ENCODE data around the gene CERS3.

CERS3 gene

DNA sequence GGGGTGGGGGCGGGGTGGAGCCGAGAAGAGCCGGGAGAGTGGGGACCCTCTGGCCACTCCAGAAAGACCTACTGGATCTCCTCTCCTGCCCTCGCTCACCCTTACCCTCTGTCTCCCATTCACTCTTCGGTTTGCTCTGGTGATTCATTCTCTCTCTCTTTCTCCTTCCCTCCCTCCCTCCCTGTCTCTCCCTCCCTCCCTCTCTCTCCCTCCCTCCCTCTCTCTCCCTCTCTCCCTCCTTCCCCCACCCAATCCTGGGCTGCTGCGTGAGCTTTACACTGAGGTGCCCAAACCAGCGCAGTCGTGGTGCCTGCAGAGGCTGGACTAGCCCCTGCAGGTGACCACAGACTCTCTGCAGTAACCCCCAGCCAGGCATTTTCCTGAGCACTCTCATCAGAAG lies 154.8 kb downstream of the CERS3 start:
- WGBS (ENCODE audit: extremely low coverage, insufficient coverage, low lambda C conversion rate), result no CpG with 5 or more reads among the region's 8 CpGs

DNA sequence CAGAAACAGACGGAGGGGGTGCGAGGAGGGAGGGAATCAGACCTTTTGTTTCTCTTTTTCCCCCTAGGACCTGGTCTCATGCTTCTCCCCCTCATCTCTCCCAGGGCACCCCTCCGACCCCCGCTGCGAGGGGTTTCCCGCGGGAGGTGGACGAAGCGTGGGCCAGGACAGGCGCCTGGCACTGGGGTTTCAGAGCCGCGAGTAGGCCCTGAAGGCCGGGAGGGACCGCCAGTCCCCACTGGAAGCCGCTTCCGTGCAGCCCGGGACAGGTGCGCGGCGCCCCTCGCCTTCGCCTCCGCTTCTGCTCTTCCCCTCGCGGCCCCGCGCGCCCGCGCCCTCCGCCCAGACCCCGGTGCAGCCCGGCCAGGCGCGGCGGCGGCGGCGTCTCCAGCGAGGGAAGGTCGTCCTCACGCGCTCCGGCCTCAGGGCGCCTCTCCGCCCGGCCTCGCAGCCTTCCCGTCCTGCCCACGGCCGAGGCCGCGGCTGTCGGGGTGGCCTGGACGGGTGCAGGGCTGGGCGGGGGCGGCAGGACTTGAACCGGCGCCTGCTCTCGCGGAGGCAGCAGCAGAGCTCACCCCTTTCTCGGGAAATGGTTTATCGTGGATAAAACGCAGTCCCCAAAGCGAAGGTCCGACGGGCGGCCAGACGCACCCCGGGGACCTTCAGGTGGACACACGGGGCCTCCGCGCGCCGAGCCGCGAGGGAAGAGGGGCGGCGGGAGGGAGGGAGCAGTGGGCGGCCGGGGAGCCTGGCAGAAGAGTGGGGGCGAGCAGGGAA lies 155.4 kb downstream of the CERS3 start:
- H2BK5ac ChIP-seq (ENCODE audit: low read length), result no peak overlapping the region
- no peaks in the 10 kb centered on the region for H3K79me2 ChIP-seq (ENCODE audit: control insufficient read depth, insufficient read depth, low read length)
- H3K27me3 ChIP-seq (ENCODE audit: insufficient read depth, low read length, poor library complexity), result no peaks in the 10 kb centered on the region
- no peak overlapping the region for H3K23ac ChIP-seq (ENCODE audit: low read length)
- H3K79me1 ChIP-seq (ENCODE audit: low read length), result no peaks in the 10 kb centered on the region
- no CpG with 5 or more reads among the region's 82 CpGs for WGBS (ENCODE audit: extremely low coverage, insufficient coverage, low lambda C conversion rate)
- H3K4me3 ChIP-seq (ENCODE audit: low read length), result peak overlapping the region; percentile 57
- no peaks in the 10 kb centered on the region for H3K36me3 ChIP-seq (ENCODE audit: control insufficient read depth, insufficient read depth, low read length)
- H2BK120ac ChIP-seq (ENCODE audit: low read depth, low read length), result no peak overlapping the region
- H2AK5ac ChIP-seq (ENCODE audit: low read length), result no peak overlapping the region
- no peaks in the 10 kb centered on the region for H3K4me1 ChIP-seq (ENCODE audit: control insufficient read depth, low read depth, low read length)
- H3K9ac ChIP-seq (ENCODE audit: low read length), result peak overlapping the region; percentile 70
- no peak overlapping the region for H3K4ac ChIP-seq (ENCODE audit: low read depth, low read length)
- peak overlapping the region; percentile 83 for H3K56ac ChIP-seq (ENCODE audit: low read length)
- H3K4me2 ChIP-seq (ENCODE audit: low read length), result peak overlapping the region; percentile 52
- H3K27ac ChIP-seq (ENCODE audit: low read depth, low read length), result no peak overlapping the region
- H4K5ac ChIP-seq (ENCODE audit: low read length), result no peak overlapping the region
- H2BK15ac ChIP-seq (replicated peaks; ENCODE audit: low read depth), result no peak overlapping the region
- no peak overlapping the region for H4K8ac ChIP-seq (ENCODE audit: low read depth, low read length)
- DNase-seq, result peak; percentile 16
- peak overlapping the region; percentile 16 for H3K18ac ChIP-seq (ENCODE audit: low read length)

More for the DNA sequence above, 154.8 kb downstream of the CERS3 start:
- Histone ChIP-seq H3K9ac (ENCODE audit: low read length) (no peak overlapping the region), H3K56ac (ENCODE audit: low read length) (no peak overlapping the region), H3K27ac (ENCODE audit: low read depth, low read length) (no peak overlapping the region), H2BK15ac (replicated peaks; ENCODE audit: low read depth) (no peak overlapping the region), H3K27me3 (ENCODE audit: insufficient read depth, low read length, poor library complexity) (no peaks in the 10 kb centered on the region), H4K5ac (ENCODE audit: low read length) (no peak overlapping the region), H3K18ac (ENCODE audit: low read length) (peak overlapping the region; percentile 16), H2AK5ac (ENCODE audit: low read length) (no peak overlapping the region), H3K79me2 (ENCODE audit: control insufficient read depth, insufficient read depth, low read length) (no peaks in the 10 kb centered on the region), H4K8ac (ENCODE audit: low read depth, low read length) (no peak overlapping the region), H3K4me1 (ENCODE audit: control insufficient read depth, low read depth, low read length) (no peaks in the 10 kb centered on the region), H3K4me3 (ENCODE audit: low read length) (no peak overlapping the region), H3K23ac (ENCODE audit: low read length) (no peak overlapping the region), H3K4ac (ENCODE audit: low read depth, low read length) (no peak overlapping the region), H3K79me1 (ENCODE audit: low read length) (no peaks in the 10 kb centered on the region), H3K36me3 (ENCODE audit: control insufficient read depth, insufficient read depth, low read length) (no peaks in the 10 kb centered on the region), H2BK120ac (ENCODE audit: low read depth, low read length) (no peak overlapping the region), H2BK5ac (ENCODE audit: low read length) (no peak overlapping the region), H3K4me2 (ENCODE audit: low read length) (no peak overlapping the region)
- peak; percentile 65 for DNase-seq

DNA sequence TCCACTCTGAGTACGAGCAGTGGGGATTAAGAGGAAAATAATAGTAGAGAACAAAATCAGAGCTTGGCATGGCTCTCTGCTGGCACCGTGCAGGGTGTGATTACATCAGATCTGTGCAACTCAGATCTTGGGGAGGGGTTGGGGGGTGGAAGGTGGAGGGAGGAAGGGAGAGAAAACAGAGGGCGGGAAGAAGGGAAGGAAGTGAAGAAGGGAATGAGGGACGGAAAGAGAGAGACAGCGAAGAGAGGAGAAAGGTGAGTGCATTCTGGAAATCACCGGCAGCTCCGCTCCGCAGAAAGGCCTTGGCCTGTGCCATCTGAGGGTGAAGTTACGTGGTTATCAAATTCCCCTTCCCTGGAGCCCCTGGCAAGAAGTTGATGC lies 156.0 kb downstream of the CERS3 start:
- no CpG with 5 or more reads among the region's 9 CpGs for WGBS (ENCODE audit: extremely low coverage, insufficient coverage, low lambda C conversion rate)
- no peak overlapping the region for H2BK5ac ChIP-seq (ENCODE audit: low read length)
- no peak overlapping the region for H4K8ac ChIP-seq (ENCODE audit: low read depth, low read length)
- H3K4me2 ChIP-seq (ENCODE audit: low read length), result peak overlapping the region; percentile 52
- no peaks in the 10 kb centered on the region for H3K79me1 ChIP-seq (ENCODE audit: low read length)
- peak overlapping the region; percentile 83 for H3K56ac ChIP-seq (ENCODE audit: low read length)
- H2AK5ac ChIP-seq (ENCODE audit: low read length), result no peak overlapping the region
- H2BK120ac ChIP-seq (ENCODE audit: low read depth, low read length), result no peak overlapping the region
- H3K9ac ChIP-seq (ENCODE audit: low read length), result peak overlapping the region; percentile 70
- H3K4me3 ChIP-seq (ENCODE audit: low read length), result peak overlapping the region; percentile 57
- H3K36me3 ChIP-seq (ENCODE audit: control insufficient read depth, insufficient read depth, low read length), result no peaks in the 10 kb centered on the region
- H3K4ac ChIP-seq (ENCODE audit: low read depth, low read length), result no peak overlapping the region
- no peak overlapping the region for H4K5ac ChIP-seq (ENCODE audit: low read length)
- no peak overlapping the region for H2BK15ac ChIP-seq (replicated peaks; ENCODE audit: low read depth)
- H3K4me1 ChIP-seq (ENCODE audit: control insufficient read depth, low read depth, low read length), result no peaks in the 10 kb centered on the region
- no peak overlapping the region for H3K23ac ChIP-seq (ENCODE audit: low read length)
- no peaks in the 10 kb centered on the region for H3K79me2 ChIP-seq (ENCODE audit: control insufficient read depth, insufficient read depth, low read length)
- no peak overlapping the region for H3K18ac ChIP-seq (ENCODE audit: low read length)
- H3K27me3 ChIP-seq (ENCODE audit: insufficient read depth, low read length, poor library complexity), result no peaks in the 10 kb centered on the region
- DNase-seq, result peak; percentile 19
- H3K27ac ChIP-seq (ENCODE audit: low read depth, low read length), result no peak overlapping the region

DNA sequence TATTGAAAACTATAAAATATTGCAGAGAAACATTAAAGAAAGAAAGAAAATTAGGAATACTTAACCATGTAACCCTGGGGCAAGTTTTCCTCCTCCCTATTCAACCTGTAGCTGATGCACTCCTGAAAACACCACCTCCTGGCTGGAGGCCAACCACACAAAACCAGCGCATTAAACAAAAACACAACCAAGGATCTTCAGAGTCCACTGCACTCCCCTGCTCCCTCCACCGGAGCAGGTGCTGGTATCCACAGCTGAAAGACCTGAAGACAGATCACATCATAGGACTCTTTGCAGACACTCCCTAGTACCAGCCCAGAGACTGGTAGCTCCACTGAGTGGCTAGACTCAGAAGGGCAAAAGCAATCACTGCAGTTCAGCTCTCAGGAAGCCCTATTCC lies 173.4 kb downstream of the CERS3 start:
- no peaks in the 10 kb centered on the region for H3K27me3 ChIP-seq (ENCODE audit: insufficient read depth, low read length, poor library complexity)
- H3K23ac ChIP-seq (ENCODE audit: low read length), result no peak overlapping the region
- no peak overlapping the region for H2BK120ac ChIP-seq (ENCODE audit: low read depth, low read length)
- H3K4me1 ChIP-seq (ENCODE audit: control insufficient read depth, low read depth, low read length), result no peaks in the 10 kb centered on the region
- H3K4ac ChIP-seq (ENCODE audit: low read depth, low read length), result no peak overlapping the region
- no peak for DNase-seq
- H3K4me2 ChIP-seq (ENCODE audit: low read length), result no peak overlapping the region
- no peaks in the 10 kb centered on the region for H3K79me2 ChIP-seq (ENCODE audit: control insufficient read depth, insufficient read depth, low read length)
- no peak overlapping the region for H4K8ac ChIP-seq (ENCODE audit: low read depth, low read length)
- H3K27ac ChIP-seq (ENCODE audit: low read depth, low read length), result no peak overlapping the region
- no peak overlapping the region for H3K56ac ChIP-seq (ENCODE audit: low read length)
- no peak overlapping the region for H2AK5ac ChIP-seq (ENCODE audit: low read length)
- H3K36me3 ChIP-seq (ENCODE audit: control insufficient read depth, insufficient read depth, low read length), result no peaks in the 10 kb centered on the region
- no peak overlapping the region for H3K4me3 ChIP-seq (ENCODE audit: low read length)
- H2BK5ac ChIP-seq (ENCODE audit: low read length), result no peak overlapping the region
- no peak overlapping the region for H3K9ac ChIP-seq (ENCODE audit: low read length)
- H4K5ac ChIP-seq (ENCODE audit: low read length), result no peak overlapping the region
- no peak overlapping the region for H3K18ac ChIP-seq (ENCODE audit: low read length)
- H2BK15ac ChIP-seq (replicated peaks; ENCODE audit: low read depth), result no peak overlapping the region
- no CpG with 5 or more reads among the region's 2 CpGs for WGBS (ENCODE audit: extremely low coverage, insufficient coverage, low lambda C conversion rate)
- no peaks in the 10 kb centered on the region for H3K79me1 ChIP-seq (ENCODE audit: low read length)

DNA sequence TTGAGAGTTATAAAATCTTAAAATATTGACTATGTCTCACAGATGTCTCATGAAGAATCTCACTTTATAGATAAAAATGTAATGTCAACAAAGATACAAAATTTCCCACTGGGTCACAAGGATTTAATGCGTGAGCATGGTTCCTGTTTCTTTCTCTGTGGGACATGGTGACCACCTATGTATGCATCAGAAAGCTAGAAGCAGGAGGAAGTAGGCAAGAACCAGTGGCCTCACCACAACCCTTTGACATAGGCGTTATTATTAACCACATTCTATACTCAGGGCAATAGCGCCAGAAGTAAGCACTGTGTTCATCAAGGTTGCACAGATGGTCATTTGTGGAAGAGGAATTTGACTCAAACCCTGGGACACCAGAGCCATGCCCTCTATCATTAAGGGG lies 175.3 kb downstream of the CERS3 start:
- Histone ChIP-seq H3K79me1 (ENCODE audit: low read length) (no peaks in the 10 kb centered on the region), H3K79me2 (ENCODE audit: control insufficient read depth, insufficient read depth, low read length) (no peaks in the 10 kb centered on the region), H3K4ac (ENCODE audit: low read depth, low read length) (no peak overlapping the region), H3K27ac (ENCODE audit: low read depth, low read length) (no peak overlapping the region), H2BK15ac (replicated peaks; ENCODE audit: low read depth) (no peak overlapping the region), H3K23ac (ENCODE audit: low read length) (no peak overlapping the region), H3K56ac (ENCODE audit: low read length) (no peak overlapping the region), H2BK5ac (ENCODE audit: low read length) (no peak overlapping the region), H4K5ac (ENCODE audit: low read length) (no peak overlapping the region), H4K8ac (ENCODE audit: low read depth, low read length) (no peak overlapping the region), H3K4me1 (ENCODE audit: control insufficient read depth, low read depth, low read length) (no peaks in the 10 kb centered on the region), H3K36me3 (ENCODE audit: control insufficient read depth, insufficient read depth, low read length) (no peaks in the 10 kb centered on the region), H3K9ac (ENCODE audit: low read length) (no peak overlapping the region), H3K27me3 (ENCODE audit: insufficient read depth, low read length, poor library complexity) (no peaks in the 10 kb centered on the region), H3K4me3 (ENCODE audit: low read length) (no peak overlapping the region), H2AK5ac (ENCODE audit: low read length) (no peak overlapping the region), H3K4me2 (ENCODE audit: low read length) (no peak overlapping the region), H3K18ac (ENCODE audit: low read length) (no peak overlapping the region), H2BK120ac (ENCODE audit: low read depth, low read length) (no peak overlapping the region)
- no peak for DNase-seq
- no CpG with 5 or more reads among the region's 3 CpGs for WGBS (ENCODE audit: extremely low coverage, insufficient coverage, low lambda C conversion rate)

Measured in mesendoderm (in vitro differentiated cells).